BJ (cell line): ENCODE results near the gene ZNF385B. TPM values are rescaled to one million over a fixed set of nuclear protein-coding genes. Genes with fewer than 3 reads are reported as not detected.

Source experiments
- CTCF ChIA-PET: fragments of 350-600 bp; formaldehyde crosslinking; extraction: SDS; loops from one replicate; lab custom pipeline; 2021; ENCODE audit warnings: antibody characterized with exemption, inconsistent platforms; lab: Yijun Ruan, JAX
- POLR2A ChIA-PET: fragments of 300-600 bp; sonication (Branson Sonifier 250); formaldehyde crosslinking; extraction: SDS; loops from one replicate; lab custom pipeline; 2021; ENCODE audit warnings: antibody characterized with exemption; lab: Charles Lee
- DNase-seq: peaks from one replicate; pipeline ENCODE4 v3.0.0-alpha.2; 2011; ENCODE audit warnings: low read depth
- H3K27me3 ChIP-seq: 2 replicates; pipeline ENCODE4 v1.6.0; 2011; ENCODE audit warnings: low read length; ENCODE audit not compliant: control insufficient read depth, insufficient read depth
- H3K36me3 ChIP-seq: 2 replicates; pipeline ENCODE4 v1.5.1; 2011; ENCODE audit warnings: low read length; ENCODE audit not compliant: control insufficient read depth, insufficient read depth
- H3K4me3 ChIP-seq: 2 replicates; pipeline ENCODE4 v1.5.1; 2011; ENCODE audit warnings: low read depth, mild to moderate bottlenecking, control low read depth, low read length
- CTCF ChIP-seq: IDR thresholded peaks from 2 replicates; pipeline ENCODE4 v1.5.1; 2011; ENCODE audit warnings: low read depth, mild to moderate bottlenecking, control low read depth, inconsistent platforms, low read length, moderate library complexity; ENCODE audit not compliant: insufficient read depth
- polyA plus RNA-seq: library from polyadenylated mRNA; depleted of rRNA; stranded (reverse); fragments of >200 nt; gene quantifications from 2 replicates; pipeline ENCODE4 v1.2.3, GENCODE V29; 2011

Gene ZNF385B
- polyA plus RNA-seq, 1 experiment: 0.22 TPM

GRCh38 chr2:179554639-179555386, 306.6 kb downstream of the ZNF385B start:
- TF ChIP-seq CTCF: no peak
- CTCF ChIA-PET: interaction anchor here (1.1 kb wide), 1 partner anchor 10 kb away, joined by 3 read pairs; no protein-coding TSS in a partner anchor
- POLR2A ChIA-PET: no interaction called here

GRCh38 chr2:179553382-179553781, 308.0 kb downstream of the ZNF385B start:
- Histone ChIP-seq H3K36me3 (no peaks in the 10 kb centered on the region), H3K27me3 (no peaks in the 10 kb centered on the region), H3K4me3 (no peak overlapping the region)
- ChIA-PET POLR2A (no interaction called here), CTCF (interaction anchor here (1.0 kb wide), 1 partner anchor 131 kb away, joined by 3 read pairs; no protein-coding TSS in a partner anchor)
- DNase-seq: no peak
- no peak for TF ChIP-seq CTCF

More at GRCh38 chr2:179554639-179555386, 306.6 kb downstream of the ZNF385B start:
- no peaks in the 10 kb centered on the region for H3K36me3 ChIP-seq
- no peak overlapping the region for H3K4me3 ChIP-seq
- no peaks in the 10 kb centered on the region for H3K27me3 ChIP-seq
- DNase-seq: no peak

- no peak overlapping the region for H3K4me3 ChIP-seq
- CTCF ChIA-PET: interaction anchor here (0.6 kb wide), 1 partner anchor 12 kb away, joined by 3 read pairs; no protein-coding TSS in a partner anchor
- H3K36me3 ChIP-seq: no peaks in the 10 kb centered on the region
- POLR2A ChIA-PET: no interaction called here
- TF ChIP-seq CTCF: no peak
- H3K27me3 ChIP-seq: no peaks in the 10 kb centered on the region
- DNase-seq: no peak
These were observed 309.8 kb downstream of the ZNF385B start for GRCh38 chr2:179551539-179552045.

- ChIA-PET CTCF (interaction anchor here (0.6 kb wide), 1 partner anchor 11 kb away, joined by 3 read pairs; no protein-coding TSS in a partner anchor), POLR2A (no interaction called here)
- Histone ChIP-seq H3K4me3 (no peak overlapping the region), H3K27me3 (no peaks in the 10 kb centered on the region), H3K36me3 (no peaks in the 10 kb centered on the region)
- DNase-seq: no peak
- TF ChIP-seq CTCF: no peak
These were observed 310.6 kb downstream of the ZNF385B start for GRCh38 chr2:179550849-179551248.

GRCh38 chr2:179550214-179550613, 311.2 kb downstream of the ZNF385B start:
- ChIA-PET CTCF (no interaction called here), POLR2A (interaction anchor here (0.7 kb wide), 1 partner anchor 22 kb away, joined by 5 read pairs; no protein-coding TSS in a partner anchor)
- no peaks in the 10 kb centered on the region for H3K36me3 ChIP-seq
- H3K4me3 ChIP-seq: no peak overlapping the region
- H3K27me3 ChIP-seq: no peaks in the 10 kb centered on the region
- DNase-seq: no peak
- no peak for TF ChIP-seq CTCF
